ENCODE measurements around the gene DIPK1A.

DNA sequence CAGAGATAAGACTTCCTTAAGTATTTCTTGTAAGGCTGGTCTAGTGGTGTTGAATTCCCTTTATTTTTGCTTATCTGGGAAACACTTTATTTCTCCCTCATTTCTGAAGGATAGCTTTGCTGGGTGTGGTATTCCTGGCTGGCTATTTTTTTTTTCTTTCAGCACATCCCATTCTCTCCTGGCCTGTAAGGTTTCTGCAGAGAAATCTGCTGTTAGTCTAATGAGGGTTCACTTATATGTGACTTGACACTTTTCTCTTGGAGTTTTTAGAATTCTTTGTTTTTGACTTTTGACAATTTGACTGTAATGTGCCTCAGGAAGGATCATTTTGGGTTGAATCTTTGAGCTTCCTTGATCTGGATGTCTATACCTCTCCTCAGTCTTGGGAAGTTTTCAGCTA, 61.5 kb downstream of the DIPK1A start:
- TF ChIP-seq, protein P1, sequence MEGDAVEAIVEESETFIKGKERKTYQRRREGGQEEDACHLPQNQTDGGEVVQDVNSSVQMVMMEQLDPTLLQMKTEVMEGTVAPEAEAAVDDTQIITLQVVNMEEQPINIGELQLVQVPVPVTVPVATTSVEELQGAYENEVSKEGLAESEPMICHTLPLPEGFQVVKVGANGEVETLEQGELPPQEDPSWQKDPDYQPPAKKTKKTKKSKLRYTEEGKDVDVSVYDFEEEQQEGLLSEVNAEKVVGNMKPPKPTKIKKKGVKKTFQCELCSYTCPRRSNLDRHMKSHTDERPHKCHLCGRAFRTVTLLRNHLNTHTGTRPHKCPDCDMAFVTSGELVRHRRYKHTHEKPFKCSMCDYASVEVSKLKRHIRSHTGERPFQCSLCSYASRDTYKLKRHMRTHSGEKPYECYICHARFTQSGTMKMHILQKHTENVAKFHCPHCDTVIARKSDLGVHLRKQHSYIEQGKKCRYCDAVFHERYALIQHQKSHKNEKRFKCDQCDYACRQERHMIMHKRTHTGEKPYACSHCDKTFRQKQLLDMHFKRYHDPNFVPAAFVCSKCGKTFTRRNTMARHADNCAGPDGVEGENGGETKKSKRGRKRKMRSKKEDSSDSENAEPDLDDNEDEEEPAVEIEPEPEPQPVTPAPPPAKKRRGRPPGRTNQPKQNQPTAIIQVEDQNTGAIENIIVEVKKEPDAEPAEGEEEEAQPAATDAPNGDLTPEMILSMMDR (conservative IDR thresholded peaks at IDR 0.05; ENCODE audit: low read depth, low read length), result no peak
- no peak for TF ChIP-seq EZH2 (IDR thresholded peaks at IDR 0.05; ENCODE audit: low read length, unreplicated experiment)
